Mammary epithelial cell (primary cell): ENCODE data around the gene TLCD3B.

Experiments used
- CTCF ChIP-seq, 2 donors: IDR thresholded peaks in 1 of 2; conservative IDR thresholded peaks in 1 of 2; 2 replicates each; pipeline ENCODE4 v1.5.1; 2011 to 2012; ENCODE audit warnings: inconsistent platforms in 2 of 2, low read length in 2 of 2, mild to moderate bottlenecking in 2 of 2, control low read depth in 1 of 2, low read depth in 1 of 2; ENCODE audit not compliant: insufficient read depth in 1 of 2; ENCODE audit errors: extremely low read depth in 1 of 2
- EZH2 ChIP-seq: IDR thresholded peaks from 2 replicates; pipeline ENCODE4 v1.6.1; 2012; ENCODE audit warnings: low read length, inconsistent platforms, borderline replicate concordance

- TF ChIP-seq CTCF (conservative IDR thresholded peaks at IDR 0.05 in 1 of 2, IDR thresholded peaks at IDR 0.05 in 1 of 2; ENCODE audit: extremely low read depth in 1 of 2, insufficient read depth in 1 of 2, low read depth in 1 of 2, low read length in 2 of 2), result no peak
- TF ChIP-seq EZH2, result no peak
These were observed 23.6 kb downstream of the TLCD3B start for GRCh38 chr16:30007378-30007895.
